ENCODE data around the gene CDC25A.
"Not testable (repeated sequence)": the region's sequence is repeated elsewhere in the genome, so short reads cannot be mapped to it uniquely, and the experiment has no call there.

Gene CDC25A

GRCh38 chr3:48118322-48118721, 69.9 kb downstream of the CDC25A start:
- Histone ChIP-seq H4K20me1 (ENCODE audit: control insufficient read depth, insufficient read depth, low read depth, low read length) (no peaks in the 10 kb centered on the region), H3K4me3 (ENCODE audit: low read length) (no peak overlapping the region), H3K79me2 (ENCODE audit: control insufficient read depth, low read length) (no peaks in the 10 kb centered on the region), H3K27ac (ENCODE audit: low read depth, low read length) (no peak overlapping the region), H3K27me3 (ENCODE audit: control insufficient read depth, low read length) (no peaks in the 10 kb centered on the region; the same call in 1 of the 2 replicates), H3K9me2 (replicated peaks; ENCODE audit: control insufficient read depth, low read length) (no peaks in the 10 kb centered on the region), H3K36me3 (ENCODE audit: control insufficient read depth, low read length) (no peaks in the 10 kb centered on the region), H3K4me2 (ENCODE audit: low read length) (no peak overlapping the region), H3K4me1 (ENCODE audit: control insufficient read depth, low read length) (no peaks in the 10 kb centered on the region), H3K9me3 (ENCODE audit: control insufficient read depth, insufficient read depth, low read length) (no peaks in the 10 kb centered on the region), H3F3A (ENCODE audit: control insufficient read depth, insufficient read depth) (no peaks in the 10 kb centered on the region)
- TF ChIP-seq CTCF (IDR thresholded peaks at IDR 0.05; ENCODE audit: low read depth, low read length, poor library complexity, severe bottlenecking): no peak
- TF ChIP-seq EZH2phosphoT487 (IDR thresholded peaks at IDR 0.05; ENCODE audit: borderline replicate concordance, low read length): no peak

- Histone ChIP-seq H3K4me2 (ENCODE audit: low read length) (no peak overlapping the region), H4K20me1 (ENCODE audit: control insufficient read depth, insufficient read depth, low read depth, low read length) (no peaks in the 10 kb centered on the region), H3K9me2 (replicated peaks; ENCODE audit: control insufficient read depth, low read length) (no peaks in the 10 kb centered on the region), H3K79me2 (ENCODE audit: control insufficient read depth, low read length) (no peaks in the 10 kb centered on the region), H3K4me3 (ENCODE audit: low read length) (no peak overlapping the region), H3K27me3 (ENCODE audit: control insufficient read depth, low read length) (no peaks in the 10 kb centered on the region), H3F3A (ENCODE audit: control insufficient read depth, insufficient read depth) (no peaks in the 10 kb centered on the region), H3K4me1 (ENCODE audit: control insufficient read depth, low read length) (no peaks in the 10 kb centered on the region), H3K36me3 (ENCODE audit: control insufficient read depth, low read length) (no peaks in the 10 kb centered on the region), H3K27ac (ENCODE audit: low read depth, low read length) (no peak overlapping the region), H3K9me3 (ENCODE audit: control insufficient read depth, insufficient read depth, low read length) (no peaks in the 10 kb centered on the region)
- TF ChIP-seq CTCF (IDR thresholded peaks at IDR 0.05; ENCODE audit: low read depth, low read length, poor library complexity, severe bottlenecking) (no peak), EZH2phosphoT487 (IDR thresholded peaks at IDR 0.05; ENCODE audit: borderline replicate concordance, low read length) (no peak)
These were observed 75.4 kb downstream of the CDC25A start for GRCh38 chr3:48112813-48113212.

GRCh38 chr3:48112108-48112791, 76.0 kb downstream of the CDC25A start:
- not testable (repeated sequence) for H3F3A ChIP-seq (ENCODE audit: control insufficient read depth, insufficient read depth); H3K9me2 ChIP-seq (replicated peaks; ENCODE audit: control insufficient read depth, low read length); H3K4me3 ChIP-seq (ENCODE audit: low read length); H3K9me3 ChIP-seq (ENCODE audit: control insufficient read depth, insufficient read depth, low read length); H4K20me1 ChIP-seq (ENCODE audit: control insufficient read depth, insufficient read depth, low read depth, low read length); H3K79me2 ChIP-seq (ENCODE audit: control insufficient read depth, low read length); H3K4me2 ChIP-seq (ENCODE audit: low read length); H3K4me1 ChIP-seq (ENCODE audit: control insufficient read depth, low read length); H3K27me3 ChIP-seq (ENCODE audit: control insufficient read depth, low read length); H3K36me3 ChIP-seq (ENCODE audit: control insufficient read depth, low read length); H3K27ac ChIP-seq (ENCODE audit: low read depth, low read length)

- Histone ChIP-seq H4K20me1 (ENCODE audit: control insufficient read depth, insufficient read depth, low read depth, low read length) (no peaks in the 10 kb centered on the region), H3F3A (ENCODE audit: control insufficient read depth, insufficient read depth) (no peaks in the 10 kb centered on the region), H3K27ac (ENCODE audit: low read depth, low read length) (no peak overlapping the region), H3K36me3 (ENCODE audit: control insufficient read depth, low read length) (no peaks in the 10 kb centered on the region), H3K27me3 (ENCODE audit: control insufficient read depth, low read length) (no peaks in the 10 kb centered on the region), H3K9me3 (ENCODE audit: control insufficient read depth, insufficient read depth, low read length) (no peaks in the 10 kb centered on the region), H3K4me1 (ENCODE audit: control insufficient read depth, low read length) (no peaks in the 10 kb centered on the region), H3K79me2 (ENCODE audit: control insufficient read depth, low read length) (no peaks in the 10 kb centered on the region), H3K4me2 (ENCODE audit: low read length) (no peak overlapping the region), H3K4me3 (ENCODE audit: low read length) (no peak overlapping the region), H3K9me2 (replicated peaks; ENCODE audit: control insufficient read depth, low read length) (no peaks in the 10 kb centered on the region)
- TF ChIP-seq CTCF (IDR thresholded peaks at IDR 0.05; ENCODE audit: low read depth, low read length, poor library complexity, severe bottlenecking) (no peak), EZH2phosphoT487 (IDR thresholded peaks at IDR 0.05; ENCODE audit: borderline replicate concordance, low read length) (no peak)
These were observed 77.8 kb downstream of the CDC25A start for GRCh38 chr3:48110463-48110862.

Data from DOHH2 (cell line).